ENCODE data around the gene SYNE1. TPM values are rescaled to one million over a fixed set of nuclear protein-coding genes. Genes with fewer than 3 reads are reported as not detected.

SYNE1 gene
- total and polyA plus RNA-seq, 2 of the 8 experiments (the other 6 are each of a cell fraction or from before 2014, with no cell fraction given), result 2.8 to 5.5 TPM

- Histone ChIP-seq H2BK20ac (ENCODE audit: low read length) (no peak overlapping the region), H2AK5ac (ENCODE audit: low read depth, low read length) (no peak overlapping the region), H2BK5ac (ENCODE audit: low read depth, low read length) (no peak overlapping the region), H3K36me3 (ENCODE audit: control insufficient read depth in 2 of 4, insufficient read depth in 4 of 4, low read length in 3 of 4) (no peaks in the 10 kb centered on the region), H3K4ac (replicated peaks; ENCODE audit: insufficient read length, low read depth, low read length) (no peak overlapping the region), H4K5ac (ENCODE audit: insufficient read length, low read depth, low read length) (no peak overlapping the region), H4K20me1 (replicated peaks in 1 of 2; ENCODE audit: control insufficient read depth in 1 of 2, insufficient read depth in 2 of 2, low read length in 2 of 2) (no peaks in the 10 kb centered on the region), H3K56ac (replicated peaks; ENCODE audit: insufficient read length, low read depth, low read length) (no peak overlapping the region), H3K4me1 (replicated peaks in 1 of 4; ENCODE audit: control insufficient read depth in 3 of 4, insufficient read depth in 4 of 4, low read length in 3 of 4) (no peaks in the 10 kb centered on the region), H2BK15ac (ENCODE audit: low read length) (no peak overlapping the region), H3K4me3 (ENCODE audit: extremely low read depth in 1 of 4, insufficient read depth in 2 of 4, low read depth in 3 of 4, low read length in 4 of 4) (no peak overlapping the region), H2AFZ (ENCODE audit: low read length) (no peak overlapping the region), H3K9ac (replicated peaks in 1 of 4; ENCODE audit: extremely low read depth in 1 of 4, low read depth in 3 of 4, low read length in 3 of 4) (no peak overlapping the region), H3K27me3 (replicated peaks in 1 of 4; ENCODE audit: control insufficient read depth in 3 of 4, extremely low read depth in 1 of 4, insufficient read depth in 3 of 4, low read length in 3 of 4) (no peaks in the 10 kb centered on the region), H2BK12ac (ENCODE audit: low read depth, low read length) (no peak overlapping the region), H3K79me2 (ENCODE audit: control insufficient read depth in 1 of 2, insufficient read depth in 2 of 2, low read length in 2 of 2) (no peaks in the 10 kb centered on the region), H4K91ac (replicated peaks; ENCODE audit: insufficient read length, low read length) (no peak overlapping the region), H3K23ac (ENCODE audit: insufficient read length) (no peak overlapping the region), H3K9me3 (ENCODE audit: insufficient read depth in 2 of 2, low read depth in 1 of 2, low read length in 1 of 2) (no peaks in the 10 kb centered on the region), H3K18ac (ENCODE audit: extremely low read depth, low read length) (no peak overlapping the region), H3K27ac (ENCODE audit: low read depth, low read length) (no peak overlapping the region), H2BK120ac (replicated peaks; ENCODE audit: low read depth, low read length) (no peak overlapping the region), H3K4me2 (ENCODE audit: insufficient read depth in 1 of 2, low read depth in 2 of 2, low read length in 2 of 2) (no peak overlapping the region), H4K8ac (ENCODE audit: extremely low read depth, insufficient read depth, low read length) (no peak overlapping the region), H3K14ac (ENCODE audit: insufficient read length) (no peak overlapping the region), H3K23me2 (ENCODE audit: low read depth, low read length) (no peaks in the 10 kb centered on the region), H3K79me1 (ENCODE audit: low read depth, low read length) (no peaks in the 10 kb centered on the region)
- POLR2A ChIA-PET (ENCODE audit: partially characterized antibody), result no interaction called here
- DNase-seq (ENCODE audit: low read depth in 1 of 2, low spot score in 2 of 2) (no peak), FAIRE-seq (no peak)
- WGBS, 2 experiments (ENCODE audit: extremely low coverage in 1 of 2, insufficient coverage in 1 of 2, insufficient read length in 1 of 2, insufficient replicate concordance in 2 of 2, low coverage in 1 of 2, low lambda C conversion rate in 2 of 2, missing lambda C conversion rate in 1 of 2), result 98% methylated on average over 3 of the region's 3 CpGs; no CpG with 5 or more reads in 1 of the 2 experiments
- TF ChIP-seq BACH1 (IDR thresholded peaks at IDR 0.05; ENCODE audit: low read length) (no peak), EZH2 (IDR thresholded peaks at IDR 0.05; ENCODE audit: low read depth, low read length, severe bottlenecking) (no peak), ZNF274 (IDR thresholded peaks at IDR 0.05; ENCODE audit: borderline replicate concordance, extremely low read depth, low read length) (no peak), KDM4A (IDR thresholded peaks at IDR 0.05; ENCODE audit: low read depth, low read length, severe bottlenecking) (no peak), JUN (IDR thresholded peaks at IDR 0.05; ENCODE audit: low read depth, low read length) (no peak), ATF3 (IDR thresholded peaks at IDR 0.05; ENCODE audit: insufficient read depth, low read depth, low read length) (no peak), SIRT6 (IDR thresholded peaks at IDR 0.05; ENCODE audit: low read length) (no peak), POLR2AphosphoS5 (IDR thresholded peaks at IDR 0.05; ENCODE audit: low read depth, low read length) (no peak), ASH2L (IDR thresholded peaks at IDR 0.05; ENCODE audit: low read length) (no peak), CTBP2 (IDR thresholded peaks at IDR 0.05; ENCODE audit: borderline replicate concordance, insufficient read depth, insufficient read length, low read length) (no peak), SIN3A (conservative IDR thresholded peaks at IDR 0.05 in 1 of 2, IDR thresholded peaks at IDR 0.05 in 1 of 2; ENCODE audit: low read depth in 1 of 2, low read length in 2 of 2) (no peak), SP4 (IDR thresholded peaks at IDR 0.05; ENCODE audit: low read length) (no peak)
- CTCF ChIA-PET (ENCODE audit: partially characterized antibody), result interaction anchor here (0.6 to 0.7 kb wide), 5 partner anchors 16 to 676 kb away, joined by 3 to 6 read pairs (median 4); no protein-coding TSS in a partner anchor
These were observed 387.0 kb downstream of the SYNE1 start for GRCh38 chr6:152250127-152250526.

All from H1 (cell line).